Erythroblast (primary cell): ENCODE measurements around the gene WFDC9.
"Not testable (repeated sequence)": the region's sequence is repeated elsewhere in the genome, so short reads cannot be mapped to it uniquely, and the experiment has no call there.

Source experiments
- GATA1 ChIP-seq: IDR thresholded peaks from 2 replicates; pipeline ENCODE4 v1.6.1; 2011; ENCODE audit warnings: low read depth, mild to moderate bottlenecking, control low read depth, low read length, moderate library complexity
- POLR2A ChIP-seq: IDR thresholded peaks from 2 replicates; pipeline ENCODE4 v1.6.1; 2011; ENCODE audit warnings: mild to moderate bottlenecking, low read length

- TF ChIP-seq POLR2A, GATA1: not testable (repeated sequence)
Measured at GRCh38 chr20:45584294-45584693, 46.8 kb downstream of the WFDC9 start.
